HEK293 (cell line): Measurements from ENCODE around the gene ANP32A.

ENCODE experiments used
- AEBP2 ChIP-seq: fragments of 450-650 bp; formaldehyde crosslinking; IDR thresholded peaks from 2 replicates; pipeline ENCODE4 v1.5.1; 2016; ENCODE audit warnings: missing biosample characterization, missing genetic modification characterization, borderline replicate concordance
- EGR2 ChIP-seq: fragments of 450-650 bp; formaldehyde crosslinking; IDR thresholded peaks from 2 replicates; pipeline ENCODE4 v1.5.1; 2016; ENCODE audit warnings: low read depth, missing biosample characterization, missing genetic modification characterization
- HOXC10 ChIP-seq: sonication (generic); formaldehyde crosslinking; IDR thresholded peaks from 2 replicates; pipeline ENCODE4 v1.8.1; 2023; ENCODE audit warnings: mild to moderate bottlenecking, missing genetic modification reagents
- KLF1 ChIP-seq: fragments of 450-650 bp; formaldehyde crosslinking; IDR thresholded peaks from 2 replicates; pipeline ENCODE4 v1.5.1; 2016; ENCODE audit warnings: missing biosample characterization, missing genetic modification characterization
- OVOL3 ChIP-seq: fragments of 450-650 bp; formaldehyde crosslinking; IDR thresholded peaks from 2 replicates; pipeline ENCODE4 v1.5.1; 2016; ENCODE audit warnings: missing biosample characterization, missing genetic modification characterization
- REPIN1 ChIP-seq: fragments of 450-650 bp; formaldehyde crosslinking; IDR thresholded peaks from 2 replicates; pipeline ENCODE4 v1.5.1; 2017; ENCODE audit warnings: missing biosample characterization, missing genetic modification characterization, low read depth
- TCF7L2 ChIP-seq: IDR thresholded peaks from 2 replicates; pipeline ENCODE4 v1.6.1; 2011; ENCODE audit warnings: low read depth, mild to moderate bottlenecking, inconsistent platforms, low read length, moderate library complexity, borderline replicate concordance
- TRIM28 ChIP-seq: IDR thresholded peaks from 2 replicates; pipeline ENCODE4 v1.6.1; 2011; ENCODE audit warnings: low read length, control low read depth, borderline replicate concordance
- TSHZ1 ChIP-seq: fragments of 450-650 bp; formaldehyde crosslinking; IDR thresholded peaks from 2 replicates; pipeline ENCODE4 v1.5.1; 2016; ENCODE audit warnings: missing biosample characterization, missing genetic modification characterization, borderline replicate concordance
- ZBTB10 ChIP-seq: fragments of 450-650 bp; formaldehyde crosslinking; IDR thresholded peaks from 2 replicates; pipeline ENCODE4 v1.5.1; 2016; ENCODE audit warnings: missing biosample characterization, missing genetic modification characterization
- ZBTB11 ChIP-seq: fragments of 450-650 bp; formaldehyde crosslinking; conservative IDR thresholded peaks from 2 replicates; pipeline ENCODE4 v1.5.1; 2016; ENCODE audit warnings: low read depth, missing biosample characterization, missing genetic modification characterization
- ZFP69B ChIP-seq: fragments of 450-650 bp; formaldehyde crosslinking; IDR thresholded peaks from 2 replicates; pipeline ENCODE4 v1.5.1; 2016; ENCODE audit warnings: missing biosample characterization, missing genetic modification characterization
- ZNF114 ChIP-seq: fragments of 450-650 bp; formaldehyde crosslinking; IDR thresholded peaks from 2 replicates; pipeline ENCODE4 v1.5.0; 2017; ENCODE audit warnings: missing biosample characterization, missing genetic modification characterization
- ZNF138 ChIP-seq: fragments of 450-650 bp; formaldehyde crosslinking; IDR thresholded peaks from 2 replicates; pipeline ENCODE4 v1.5.1; 2016; ENCODE audit warnings: missing biosample characterization, missing genetic modification characterization, borderline replicate concordance
- ZNF24 ChIP-seq: fragments of 450-650 bp; formaldehyde crosslinking; IDR thresholded peaks from 2 replicates; pipeline ENCODE4 v1.5.1; 2016; ENCODE audit warnings: missing biosample characterization, missing genetic modification characterization
- ZNF292 ChIP-seq: fragments of 450-650 bp; formaldehyde crosslinking; IDR thresholded peaks from 2 replicates; pipeline ENCODE4 v1.5.1; 2016; ENCODE audit warnings: low read depth, missing biosample characterization, missing genetic modification characterization, borderline replicate concordance
- ZNF341 ChIP-seq: fragments of 450-650 bp; formaldehyde crosslinking; IDR thresholded peaks from 2 replicates; pipeline ENCODE4; 2016; ENCODE audit warnings: low read depth, missing biosample characterization, missing genetic modification characterization
- ZNF350 ChIP-seq: fragments of 450-650 bp; formaldehyde crosslinking; IDR thresholded peaks from 2 replicates; pipeline ENCODE4 v1.5.0; 2017; ENCODE audit warnings: missing biosample characterization, mild to moderate bottlenecking, missing genetic modification characterization
- ZNF473 ChIP-seq: fragments of 450-650 bp; formaldehyde crosslinking; IDR thresholded peaks from 2 replicates; pipeline ENCODE4 v1.5.1; 2017; ENCODE audit warnings: missing biosample characterization, missing genetic modification characterization
- ZNF518A ChIP-seq: fragments of 450-650 bp; formaldehyde crosslinking; conservative IDR thresholded peaks from 2 replicates; pipeline ENCODE4 v1.5.1; 2016; ENCODE audit warnings: low read depth, missing biosample characterization, missing genetic modification characterization
- ZNF561 ChIP-seq: fragments of 450-650 bp; IDR thresholded peaks from 2 replicates; pipeline ENCODE4 v1.5.1; 2018; ENCODE audit warnings: missing biosample characterization, missing genetic modification characterization, borderline replicate concordance
- ZNF660 ChIP-seq: fragments of 450-650 bp; IDR thresholded peaks from 2 replicates; pipeline ENCODE4 v1.5.1; 2018; ENCODE audit warnings: missing biosample characterization, mild to moderate bottlenecking, missing genetic modification characterization
- ZNF701 ChIP-seq: fragments of 450-650 bp; formaldehyde crosslinking; IDR thresholded peaks from 2 replicates; pipeline ENCODE4 v1.5.1; 2016; ENCODE audit warnings: missing biosample characterization, missing genetic modification characterization

Gene ANP32A

GRCh38 chr15:68843425-68844311 lies 23.0 kb upstream of the ANP32A start (continued):
- TF ChIP-seq AEBP2 (tag by site-specific recombination): no peak
- TF ChIP-seq ZBTB10 (tag by site-specific recombination): no peak
- TF ChIP-seq EGR2 (tag by site-specific recombination): peak; percentile 70
- peak; percentile 78 for TF ChIP-seq ZNF341 (tag by site-specific recombination)
- no peak for TF ChIP-seq KLF1 (tag by site-specific recombination)
- TF ChIP-seq ZBTB11: no peak
- no peak for TF ChIP-seq ZNF24
- no peak for TF ChIP-seq ZNF518A
- no peak for TF ChIP-seq ZNF292
- no peak for TF ChIP-seq TCF7L2
- TF ChIP-seq ZNF350 (tag by site-specific recombination): no peak
- TF ChIP-seq ZNF561: no peak
- TF ChIP-seq REPIN1: no peak
- no peak for TF ChIP-seq HOXC10
- TF ChIP-seq TSHZ1 (tag by site-specific recombination): no peak
- TF ChIP-seq ZNF473 (tag by site-specific recombination): no peak
- TF ChIP-seq OVOL3 (tag by site-specific recombination): no peak
- TF ChIP-seq ZNF138: no peak
- TF ChIP-seq ZNF114 (tag by site-specific recombination): no peak
- no peak for TF ChIP-seq ZNF660 (tag by site-specific recombination)
- TF ChIP-seq ZNF701 (tag by site-specific recombination): no peak
- TF ChIP-seq TRIM28: no peak
- TF ChIP-seq ZFP69B (tag by site-specific recombination): no peak
